Measurements from ENCODE around the gene NAA38.

The NAA38 gene

DNA sequence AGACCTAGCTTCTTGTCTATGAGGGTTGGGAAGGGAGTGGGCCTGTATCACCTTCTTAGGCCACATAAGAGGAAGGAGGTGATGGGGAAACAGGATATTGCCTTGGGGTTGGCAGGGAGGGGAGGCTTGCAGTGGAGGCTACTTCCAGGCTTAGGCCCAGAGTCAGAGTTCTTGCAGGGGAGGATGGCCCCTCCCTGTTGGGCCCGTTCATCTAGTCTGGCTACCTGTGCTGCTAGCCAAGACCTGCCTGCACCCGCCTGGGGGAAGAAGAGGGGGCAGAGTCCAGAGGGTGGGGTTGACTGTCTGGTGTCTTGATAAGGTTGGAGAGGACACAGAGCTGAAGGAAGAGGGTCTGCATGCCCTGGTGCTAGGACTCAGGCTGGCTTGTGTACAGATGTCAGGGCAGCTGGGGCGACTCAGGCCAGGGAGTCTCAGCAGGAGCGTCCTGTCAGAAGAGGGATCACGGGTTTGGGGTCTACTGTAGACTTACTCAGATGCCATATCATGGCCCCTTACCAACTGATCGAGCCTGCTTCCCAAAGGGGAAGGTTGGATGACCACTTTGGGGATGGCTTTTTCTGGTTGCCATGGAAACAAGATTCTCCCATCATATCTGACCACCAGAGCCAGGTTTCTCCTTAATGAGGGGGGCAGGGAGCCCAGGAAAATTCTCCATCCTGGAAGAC, 18.0 kb downstream of the NAA38 start:
- DNase-seq, result no peak

GRCh38 chr17:7838090-7839075, 19.0 kb downstream of the NAA38 start:
- no peak for DNase-seq

DNA sequence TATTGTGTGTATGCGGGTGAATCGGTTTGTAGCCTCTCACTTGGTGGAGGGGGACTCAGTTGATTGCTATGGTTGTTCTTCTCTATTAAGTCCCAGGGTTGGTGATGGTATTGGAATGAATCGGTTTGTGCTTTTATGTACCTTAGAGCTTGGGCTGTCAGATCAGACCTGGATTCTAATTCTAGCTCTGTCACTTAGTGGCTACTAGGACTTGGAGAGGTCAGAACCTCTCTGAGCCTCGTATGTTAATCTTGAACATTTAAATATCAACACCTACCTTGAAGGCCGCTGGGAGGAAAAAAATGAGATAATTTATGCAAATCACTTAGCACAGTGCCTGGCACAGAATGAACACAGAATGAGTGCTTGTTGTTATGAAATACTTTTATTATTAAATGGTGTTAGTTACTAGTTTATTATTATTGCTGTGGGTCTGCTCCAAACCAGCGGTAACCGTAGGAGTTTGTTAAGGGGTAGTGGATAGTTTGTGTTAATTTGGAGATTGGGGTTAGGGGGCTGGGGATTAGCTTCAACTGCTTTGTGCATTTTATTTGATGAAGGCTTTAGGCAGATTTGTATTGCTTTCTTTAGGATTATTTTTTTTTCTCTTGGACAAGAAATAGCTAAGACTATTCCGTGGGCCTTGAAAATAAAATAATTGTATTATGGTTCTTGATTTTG, 19.8 kb downstream of the NAA38 start:
- DNase-seq, result no peak

- DNase-seq, result peak; percentile 88
Measured at GRCh38 chr17:7836596-7837407, 20.6 kb downstream of the NAA38 start.

DNA sequence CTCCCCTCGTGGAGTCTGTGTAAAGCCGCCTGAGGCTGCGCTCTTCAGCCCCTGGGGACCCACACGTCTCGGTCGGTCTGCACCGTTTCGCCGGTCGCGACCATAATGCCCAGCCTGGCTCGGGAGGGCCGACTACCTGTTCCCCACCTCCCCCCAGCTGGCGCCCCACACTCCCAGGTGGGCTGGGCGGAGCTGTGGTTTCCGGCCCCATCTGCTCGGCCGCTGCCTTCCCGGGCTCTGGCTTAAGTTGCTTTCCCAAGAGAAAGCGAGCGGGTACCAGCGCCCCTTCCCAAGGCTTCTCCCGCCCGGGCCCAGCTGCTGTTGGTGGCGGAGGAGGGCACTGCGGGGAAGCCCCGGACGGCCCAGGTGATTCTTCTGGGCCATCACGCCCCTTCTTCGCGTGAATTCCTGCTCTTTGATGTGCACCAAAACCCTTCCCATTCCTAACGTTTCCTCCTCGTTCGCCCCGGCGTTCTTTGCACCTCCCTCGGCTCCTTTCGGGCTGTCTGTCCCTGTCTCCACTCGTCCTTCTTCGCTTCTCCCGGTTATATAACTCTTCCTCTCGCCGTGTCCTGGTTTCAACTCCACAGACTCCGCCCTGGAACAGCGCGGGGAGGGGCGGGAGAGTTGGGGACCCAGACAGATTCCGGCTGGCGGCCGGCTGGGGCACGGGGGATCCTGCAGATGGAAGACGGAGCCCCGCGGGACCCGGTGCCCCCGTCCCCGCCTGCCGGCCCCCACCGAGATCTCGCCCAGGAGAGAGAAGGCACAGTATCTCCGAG, 21.4 kb downstream of the NAA38 start:
- peak; percentile 15 for DNase-seq

DNA sequence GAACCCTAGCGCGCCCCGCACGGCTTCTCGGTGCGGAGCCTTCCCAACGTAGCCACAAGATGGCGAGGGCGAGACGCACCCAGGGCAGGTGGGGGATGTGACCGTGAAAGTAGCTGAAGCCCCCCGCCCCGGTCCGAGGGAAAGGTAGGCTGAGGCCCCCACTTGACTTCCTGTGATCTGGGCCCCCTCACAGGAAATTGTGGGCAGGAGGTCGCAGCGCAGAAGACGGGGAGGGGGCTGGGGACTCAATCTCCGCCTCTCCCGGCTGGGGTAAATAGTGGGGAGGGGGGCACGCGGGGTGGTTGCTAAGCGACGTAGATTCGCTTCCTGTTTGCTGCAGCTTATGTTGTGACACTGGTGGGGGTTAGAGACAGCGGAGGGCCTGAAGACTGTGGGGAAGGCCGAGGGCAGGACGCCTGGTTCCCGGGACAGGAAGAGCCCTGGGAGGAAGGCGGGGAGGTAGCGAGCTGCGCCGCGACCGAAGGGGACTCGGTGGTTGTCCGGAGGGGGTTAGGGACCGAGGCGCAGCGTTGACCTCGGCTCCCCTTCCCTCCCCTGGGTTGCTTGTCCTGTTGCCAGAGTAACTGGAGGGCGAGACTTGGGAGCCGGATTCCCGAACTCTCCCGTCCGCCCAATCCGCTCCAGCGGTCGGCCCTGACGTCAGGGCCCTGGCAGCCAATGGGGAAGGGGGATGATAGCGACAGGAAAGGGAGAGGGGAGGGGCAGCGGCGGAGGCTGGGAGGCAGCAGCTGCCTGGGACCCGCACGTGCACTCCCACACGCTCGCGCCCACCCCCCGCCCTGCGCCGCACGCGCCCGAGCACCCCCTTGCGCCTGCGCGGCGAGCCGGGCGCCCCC, 22.2 kb downstream of the NAA38 start:
- DNase-seq, result peak; percentile 78

GRCh38 chr17:7834542-7834956, 22.8 kb downstream of the NAA38 start:
- no peak for DNase-seq

DNA sequence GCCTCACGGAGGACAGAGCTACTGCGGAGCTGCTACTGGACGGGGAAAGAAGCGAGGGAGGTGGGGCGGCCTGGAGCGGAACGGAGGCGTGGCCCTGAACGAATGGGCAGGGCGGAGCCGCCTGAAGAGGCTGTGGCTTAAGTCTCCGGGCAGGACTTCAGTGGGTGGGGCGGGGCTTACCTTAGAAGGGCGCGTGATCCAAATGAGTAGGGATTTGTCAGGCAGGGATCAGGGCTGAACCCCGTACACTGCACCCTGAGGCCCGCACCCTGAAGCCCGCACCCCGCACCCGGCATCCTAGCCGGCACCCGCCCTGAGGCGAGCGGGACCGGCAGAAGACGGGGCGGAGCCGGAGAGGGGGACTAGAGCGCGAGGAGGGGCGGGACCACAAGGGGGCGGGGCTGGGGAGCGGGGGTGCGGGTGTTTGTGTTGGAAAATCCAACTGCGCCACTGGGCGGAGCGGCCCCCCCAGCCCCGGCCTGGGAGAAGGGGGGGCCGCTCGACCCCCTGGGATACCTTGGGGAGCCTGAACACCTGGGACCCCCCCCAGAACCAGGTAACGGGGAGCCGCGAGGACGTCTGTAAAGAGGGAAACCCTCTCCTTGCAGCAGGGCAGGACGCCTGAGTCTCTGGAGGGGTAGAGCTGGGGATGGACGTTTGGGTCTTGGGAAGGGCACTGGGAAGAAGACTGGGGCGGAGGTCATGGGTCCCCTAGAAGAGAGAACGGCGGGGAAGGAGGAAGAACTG, 23.4 kb downstream of the NAA38 start, which contains the start of gene KDM6B:
Gene KDM6B (plus strand): TSS at position 423 of the 747 bp plus-strand sequence. CDS start 11,338 bp downstream, outside the sequence.
- peak; percentile 44 for DNase-seq

- DNase-seq, result no peak
Measured at GRCh38 chr17:7833011-7833794, 24.2 kb downstream of the NAA38 start.

DNA sequence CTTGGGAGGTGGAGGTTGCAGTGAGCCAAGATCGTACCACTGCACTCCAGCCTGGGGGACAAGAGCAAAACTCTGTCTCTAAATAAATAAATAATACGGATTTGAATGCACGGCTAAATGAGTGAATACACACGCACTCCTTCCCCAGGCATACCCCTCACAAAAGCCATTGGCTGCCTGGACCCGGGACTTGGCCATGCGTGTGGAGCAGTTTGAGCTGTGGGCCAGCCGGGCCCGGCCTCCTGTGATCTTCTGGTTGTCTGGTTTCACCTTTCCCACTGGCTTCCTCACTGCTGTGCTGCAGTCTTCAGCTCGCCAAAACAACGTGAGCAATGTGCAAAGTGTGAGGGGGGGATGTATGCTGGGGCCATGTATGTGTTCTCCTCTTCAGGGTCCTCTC, 24.9 kb downstream of the NAA38 start:
- no peak for DNase-seq

DNA sequence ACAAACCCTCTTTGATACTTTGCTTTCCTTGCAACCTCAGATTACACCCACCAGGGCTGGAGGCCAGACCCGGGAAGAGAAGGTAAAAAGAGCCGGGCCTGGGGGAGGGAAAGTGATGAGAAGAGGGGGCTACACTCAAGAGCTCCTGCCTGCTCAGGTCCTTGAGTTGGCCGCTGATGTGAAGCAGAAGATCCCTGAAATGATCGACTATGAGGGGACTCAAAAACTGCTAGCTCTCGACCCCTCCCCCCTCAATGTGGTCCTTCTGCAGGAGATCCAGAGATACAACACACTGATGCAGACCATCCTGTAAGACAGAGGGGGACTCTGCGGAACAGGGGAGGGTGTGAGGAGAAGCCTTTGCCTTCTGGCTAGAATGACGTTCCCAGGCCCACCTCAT, 26.1 kb downstream of the NAA38 start:
- DNase-seq, result no peak

GRCh38 chr17:7830616-7831015, 26.7 kb downstream of the NAA38 start:
- DNase-seq, result no peak

GRCh38 chr17:7825206-7825990, 32.0 kb downstream of the NAA38 start:
- no peak for DNase-seq

DNA sequence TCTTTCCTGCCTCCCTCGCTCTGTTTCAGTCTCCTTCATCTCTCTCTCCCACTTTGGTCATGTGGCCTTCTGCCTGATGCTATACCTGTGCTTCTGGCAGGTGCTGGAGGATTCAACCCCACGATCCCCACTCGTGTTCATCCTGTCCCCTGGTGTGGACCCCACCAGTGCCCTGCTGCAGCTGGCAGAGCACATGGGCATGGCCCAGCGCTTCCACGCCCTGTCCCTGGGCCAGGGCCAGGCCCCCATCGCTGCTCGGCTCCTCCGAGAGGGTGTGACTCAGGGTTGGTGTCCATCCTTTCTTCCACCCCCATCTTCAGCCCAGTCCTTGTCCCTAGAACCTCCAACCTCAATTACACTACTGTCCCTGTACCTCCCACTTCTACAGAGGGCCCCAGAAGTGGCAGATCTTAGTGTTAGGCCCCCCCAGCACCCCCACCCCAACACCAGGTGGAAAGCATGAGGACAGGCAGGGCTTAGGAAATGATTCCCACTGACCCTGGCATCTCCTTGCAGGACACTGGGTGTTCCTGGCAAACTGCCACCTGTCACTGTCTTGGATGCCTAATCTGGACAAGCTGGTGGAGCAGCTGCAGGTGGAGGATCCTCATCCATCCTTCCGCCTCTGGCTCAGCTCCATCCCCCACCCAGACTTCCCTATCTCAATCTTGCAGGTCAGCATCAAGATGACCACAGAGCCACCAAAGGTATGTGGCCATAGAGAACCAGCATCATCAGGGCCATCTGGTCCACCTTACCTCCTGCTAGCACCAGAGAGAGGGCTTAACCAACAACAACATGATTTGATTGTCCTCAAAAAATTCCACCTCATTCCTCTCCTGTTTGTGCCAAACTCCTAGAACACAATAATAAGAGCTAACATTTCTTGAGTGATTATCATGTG, 33.1 kb downstream of the NAA38 start:
- no peak for DNase-seq

DNA sequence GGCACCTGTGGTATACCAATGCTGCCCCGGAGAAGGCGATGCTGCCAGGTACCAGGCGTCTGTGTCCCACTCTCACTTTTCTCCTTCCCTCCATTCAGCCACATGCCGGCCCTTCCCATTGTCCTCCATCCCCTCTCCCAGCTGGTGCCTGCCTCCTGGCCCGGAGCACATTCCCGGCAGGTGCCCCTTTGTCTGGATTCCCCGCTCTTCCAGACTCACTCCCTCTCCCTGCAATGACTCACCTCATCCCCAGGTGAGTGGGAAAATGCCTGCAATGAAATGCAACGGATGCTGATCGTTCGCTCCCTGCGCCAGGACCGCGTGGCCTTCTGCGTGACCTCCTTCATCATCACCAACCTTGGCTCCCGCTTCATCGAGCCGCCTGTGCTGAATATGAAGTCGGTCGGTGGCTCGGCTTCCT, 33.8 kb downstream of the NAA38 start:
- no peak for DNase-seq

GRCh38 chr17:7822126-7822525, 35.2 kb downstream of the NAA38 start:
- no peak for DNase-seq

DNA sequence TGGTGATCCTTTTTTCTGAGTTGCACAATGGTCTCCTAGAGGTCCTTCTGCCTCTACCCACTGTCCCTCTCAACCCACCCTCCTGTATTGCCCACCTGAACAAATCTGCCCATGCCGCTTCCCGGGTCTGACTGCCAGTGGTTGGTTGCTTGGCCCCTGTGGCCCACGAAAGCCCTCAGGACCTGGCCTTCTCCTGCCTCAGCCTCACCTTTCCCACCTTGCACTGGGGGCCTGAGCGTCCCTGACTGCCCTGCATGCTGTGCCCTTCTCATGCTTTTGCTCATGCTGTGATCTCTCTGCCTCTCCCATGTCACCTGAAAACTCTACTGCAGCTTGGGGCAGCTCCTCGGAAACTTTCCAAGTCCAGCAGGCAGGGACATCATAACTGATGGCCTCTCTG, 37.1 kb downstream of the NAA38 start:
- DNase-seq, result no peak
